Astrocyte of the spinal cord (primary cell): Measurements from ENCODE around the gene PRKAG2.

Experiments used
- DNase-seq: peaks from one replicate; pipeline ENCODE4 v3.0.0; 2011; ENCODE audit warnings: low read depth, low spot score
- H3K4me3 ChIP-seq: 2 replicates; pipeline ENCODE4 v1.5.1; 2011; ENCODE audit warnings: low read depth, mild to moderate bottlenecking, low read length, moderate library complexity
- in situ Hi-C: cut with HindIII; loops from 2 replicates; pipeline ENCODE4 v1.10.0; 2017; ENCODE audit warnings: low sequenced_read_pairs
- TF ChIP-seq, protein P1 (sequence below): IDR thresholded peaks from 2 replicates; pipeline ENCODE4 v1.5.1; 2012; ENCODE audit warnings: low read depth, mild to moderate bottlenecking, low read length, inconsistent platforms

The PRKAG2 gene

GRCh38 chr7:151684408-151685175, 192.3 kb downstream of the PRKAG2 start:
- in situ Hi-C loops, result no loop called here
- H3K4me3 ChIP-seq, result no peak overlapping the region
- TF ChIP-seq, protein P1, sequence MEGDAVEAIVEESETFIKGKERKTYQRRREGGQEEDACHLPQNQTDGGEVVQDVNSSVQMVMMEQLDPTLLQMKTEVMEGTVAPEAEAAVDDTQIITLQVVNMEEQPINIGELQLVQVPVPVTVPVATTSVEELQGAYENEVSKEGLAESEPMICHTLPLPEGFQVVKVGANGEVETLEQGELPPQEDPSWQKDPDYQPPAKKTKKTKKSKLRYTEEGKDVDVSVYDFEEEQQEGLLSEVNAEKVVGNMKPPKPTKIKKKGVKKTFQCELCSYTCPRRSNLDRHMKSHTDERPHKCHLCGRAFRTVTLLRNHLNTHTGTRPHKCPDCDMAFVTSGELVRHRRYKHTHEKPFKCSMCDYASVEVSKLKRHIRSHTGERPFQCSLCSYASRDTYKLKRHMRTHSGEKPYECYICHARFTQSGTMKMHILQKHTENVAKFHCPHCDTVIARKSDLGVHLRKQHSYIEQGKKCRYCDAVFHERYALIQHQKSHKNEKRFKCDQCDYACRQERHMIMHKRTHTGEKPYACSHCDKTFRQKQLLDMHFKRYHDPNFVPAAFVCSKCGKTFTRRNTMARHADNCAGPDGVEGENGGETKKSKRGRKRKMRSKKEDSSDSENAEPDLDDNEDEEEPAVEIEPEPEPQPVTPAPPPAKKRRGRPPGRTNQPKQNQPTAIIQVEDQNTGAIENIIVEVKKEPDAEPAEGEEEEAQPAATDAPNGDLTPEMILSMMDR, result no peak
- no peak for DNase-seq

DNA sequence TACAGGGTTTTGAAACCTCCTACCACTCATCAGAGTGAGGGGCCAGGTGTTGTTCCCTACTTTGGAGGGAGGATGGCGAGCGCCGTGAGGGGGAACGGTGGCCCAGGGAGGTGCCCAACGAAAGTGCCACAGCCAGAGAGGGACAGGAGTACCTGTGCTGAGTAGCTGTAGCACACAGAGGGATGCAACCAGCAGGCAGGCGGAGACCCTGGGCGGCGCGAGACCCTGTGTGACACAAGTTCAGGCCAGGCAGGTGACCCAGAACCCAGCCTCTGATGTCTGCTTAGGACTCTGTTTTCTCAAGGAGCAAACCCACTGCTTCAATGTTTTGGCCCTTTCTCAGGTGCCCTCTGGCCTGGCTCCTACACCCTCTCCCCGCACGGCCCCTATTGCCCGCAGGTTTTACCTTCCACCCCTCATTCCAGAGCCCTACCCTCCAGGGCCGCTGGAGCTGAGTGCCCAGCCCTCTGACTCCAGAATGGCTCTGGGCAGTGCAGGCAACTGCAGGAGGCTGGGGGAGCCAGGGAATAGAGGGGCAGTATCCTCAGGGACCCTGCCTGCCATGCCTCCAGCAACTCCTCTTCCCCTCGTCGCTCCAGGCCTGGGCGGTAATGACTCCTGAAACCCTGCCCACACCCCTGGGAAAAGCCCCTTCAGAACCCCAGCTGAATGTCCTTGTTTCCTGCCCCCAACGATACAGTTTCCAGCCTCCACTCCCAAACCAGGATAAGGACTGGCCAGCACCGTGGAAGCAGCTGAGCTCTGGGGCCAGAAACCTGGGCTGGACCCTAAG, 193.1 kb downstream of the PRKAG2 start:
- no peak overlapping the region for H3K4me3 ChIP-seq
- TF ChIP-seq, protein P1, result no peak
- DNase-seq, result no peak
- in situ Hi-C loops, result no loop called here

- TF ChIP-seq, protein P1, result no peak
- no peak overlapping the region for H3K4me3 ChIP-seq
- no peak for DNase-seq
- in situ Hi-C loops, result no loop called here
Measured at GRCh38 chr7:151682831-151683614, 193.9 kb downstream of the PRKAG2 start.

GRCh38 chr7:151681726-151682125, 195.2 kb downstream of the PRKAG2 start:
- in situ Hi-C loops, result no loop called here
- H3K4me3 ChIP-seq, result no peak overlapping the region
- no peak for DNase-seq
- TF ChIP-seq, protein P1, result no peak

- H3K4me3 ChIP-seq, result no peak overlapping the region
- in situ Hi-C loops, result no loop called here
- TF ChIP-seq, protein P1, result no peak
- no peak for DNase-seq
Measured at GRCh38 chr7:151680810-151681209, 196.1 kb downstream of the PRKAG2 start.

DNA sequence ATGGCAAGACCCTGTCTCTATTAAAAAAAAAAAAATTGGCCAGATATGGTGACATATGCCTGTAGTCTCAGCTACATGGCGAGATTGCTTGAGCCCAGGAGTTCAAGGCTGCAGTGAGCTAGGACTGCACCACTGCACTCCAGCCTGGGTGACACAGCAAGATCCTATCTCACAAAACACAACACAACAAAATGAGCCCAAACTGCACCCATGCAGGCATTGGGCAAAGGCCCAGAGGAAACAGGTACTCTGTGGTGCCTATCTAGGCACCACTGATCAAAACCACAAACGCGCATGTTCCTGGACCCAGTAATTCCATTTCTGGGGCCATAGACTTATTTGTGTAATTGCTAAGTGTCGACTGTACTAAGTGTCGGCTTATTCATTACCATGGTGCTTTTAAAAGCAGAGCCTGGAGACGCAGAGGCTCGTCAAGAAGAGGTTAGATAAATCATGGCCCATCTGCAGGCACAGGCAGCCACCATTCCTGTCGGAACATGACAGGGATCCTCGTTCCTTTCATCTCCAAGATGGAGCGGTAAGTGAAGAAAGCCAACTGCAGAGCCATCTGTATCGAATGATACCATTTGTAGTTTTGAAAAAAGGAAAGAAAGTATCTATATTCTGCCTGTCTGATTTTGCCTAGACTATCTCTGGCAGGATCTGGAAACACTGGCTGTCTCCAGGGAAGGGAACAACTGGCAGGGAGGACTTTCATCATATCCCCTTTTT, 196.9 kb downstream of the PRKAG2 start:
- TF ChIP-seq, protein P1, result no peak
- in situ Hi-C loops, result no loop called here
- no peak overlapping the region for H3K4me3 ChIP-seq
- DNase-seq, result no peak
